Left hindlimb (tissue), 1 donor: ENCODE data around the gene UTP11.

Experiments
- DNase-seq: peaks from one replicate; pipeline ENCODE4 v3.0.0-alpha.2; 2018

The UTP11 gene

GRCh38 chr1:38073534-38074301 is 61.2 kb downstream of the UTP11 start:
- DNase-seq = no peak

GRCh38 chr1:38074302-38074677 is 61.8 kb downstream of the UTP11 start:
- DNase-seq = no peak
